H1 (cell line): ENCODE measurements around the gene ZNF346. TPM values are rescaled to one million over a fixed set of nuclear protein-coding genes. Genes with fewer than 3 reads are reported as not detected.

Experiments
- CTCF ChIA-PET: fragments of 300-600 bp; sonication (Branson Sonifier 250); formaldehyde crosslinking; loops from one replicate; lab custom pipeline; 2021; ENCODE audit not compliant: partially characterized antibody; lab: Charles Lee
- POLR2A ChIA-PET: fragments of 300-600 bp; sonication (Branson Sonifier 250); formaldehyde crosslinking; loops from one replicate; lab custom pipeline; 2021; ENCODE audit warnings: inconsistent platforms; ENCODE audit not compliant: partially characterized antibody; lab: Charles Lee
- DNase-seq, 2 experiments: peaks; one replicate each; pipeline versions ENCODE4 v3.0.0 to v3.0.0-alpha.2; 2010 to 2022; ENCODE audit warnings: low spot score in 2 of 2, low read depth in 1 of 2, mixed read lengths in 1 of 2
- FAIRE-seq: peaks from 2 replicates; lab custom pipeline; 2011; peaks lifted over from hg19 to GRCh38; lab: Jason Lieb, UNC
- H2AFZ ChIP-seq: 2 replicates; pipeline ENCODE4 v1.8.1; 2012; ENCODE audit warnings: low read length, inconsistent platforms
- H2AK5ac ChIP-seq: 2 replicates; pipeline ENCODE4 v1.6.1; 2013; ENCODE audit warnings: low read depth, low read length
- H2BK120ac ChIP-seq: replicated peaks from 2 replicates; pipeline ENCODE3; 2013; ENCODE audit warnings: low read depth, low read length, inconsistent platforms
- H2BK12ac ChIP-seq: 2 replicates; pipeline ENCODE4 v1.6.1; 2013; ENCODE audit warnings: low read depth, low read length
- H2BK15ac ChIP-seq: 2 replicates; pipeline ENCODE4 v1.6.1; 2013; ENCODE audit warnings: low read length
- H2BK20ac ChIP-seq: 2 replicates; pipeline ENCODE4 v1.6.1; 2013; ENCODE audit warnings: low read length
- H2BK5ac ChIP-seq: 2 replicates; pipeline ENCODE4 v1.6.1; 2013; ENCODE audit warnings: low read depth, low read length
- H3K14ac ChIP-seq: 2 replicates; pipeline ENCODE4 v1.6.1; 2013; ENCODE audit warnings: inconsistent platforms; ENCODE audit not compliant: insufficient read length
- H3K18ac ChIP-seq: 2 replicates; pipeline ENCODE4 v1.6.1; 2013; ENCODE audit warnings: low read length; ENCODE audit errors: extremely low read depth
- H3K23ac ChIP-seq: 2 replicates; pipeline ENCODE4 v1.6.1; 2013; ENCODE audit warnings: inconsistent platforms; ENCODE audit not compliant: insufficient read length
- H3K23me2 ChIP-seq: 2 replicates; pipeline ENCODE4 v1.6.1; 2013; ENCODE audit warnings: low read depth, low read length
- H3K27ac ChIP-seq: 2 replicates; pipeline ENCODE4 v1.6.1; 2011; ENCODE audit warnings: low read depth, low read length, inconsistent platforms
- H3K27me3 ChIP-seq, 4 experiments: replicated peaks in 1 of 4; 1 replicate in 1 of 4; 2 replicates in 3 of 4; pipeline versions ENCODE4 v1.6.1 to v1.8.1; 2011 to 2013; ENCODE audit warnings: low read length in 3 of 4, mild to moderate bottlenecking in 3 of 4, inconsistent platforms in 2 of 4, mixed read lengths in 2 of 4, moderate library complexity in 1 of 4; ENCODE audit not compliant: control insufficient read depth in 3 of 4, insufficient read depth in 3 of 4; ENCODE audit errors: extremely low read depth in 1 of 4
- H3K36me3 ChIP-seq, 4 experiments: 2 replicates each; pipeline versions ENCODE4 v1.6.1 to v1.8.1; 2011 to 2013; ENCODE audit warnings: mild to moderate bottlenecking in 4 of 4, low read length in 3 of 4, moderate library complexity in 2 of 4, control low read depth in 1 of 4, inconsistent platforms in 1 of 4; ENCODE audit not compliant: insufficient read depth in 4 of 4, control insufficient read depth in 2 of 4
- H3K4ac ChIP-seq: replicated peaks from 2 replicates; pipeline ENCODE3; 2013; ENCODE audit warnings: low read length, low read depth, mixed read lengths, inconsistent platforms; ENCODE audit not compliant: insufficient read length
- H3K4me1 ChIP-seq, 4 experiments: replicated peaks in 1 of 4; 1 replicate in 1 of 4; 2 replicates in 3 of 4; pipeline versions ENCODE4 v1.6.1 to v1.8.1; 2011 to 2013; ENCODE audit warnings: low read length in 3 of 4, inconsistent platforms in 2 of 4, mixed read lengths in 1 of 4; ENCODE audit not compliant: insufficient read depth in 4 of 4, control insufficient read depth in 3 of 4
- H3K4me2 ChIP-seq, 2 experiments: 2 replicates each; pipeline versions ENCODE4 v1.6.1 to v1.8.1; 2011 to 2013; ENCODE audit warnings: low read depth in 2 of 2, low read length in 2 of 2, control low read depth in 1 of 2, inconsistent platforms in 1 of 2, mild to moderate bottlenecking in 1 of 2; ENCODE audit not compliant: insufficient read depth in 1 of 2
- H3K4me3 ChIP-seq, 4 experiments: fragments of 200-600, 300-600 bp in 1 of 4; sonication (generic), shearing (Covaris generic), sonication (Bioruptor Twin) in 1 of 4; 2 replicates each; pipeline versions ENCODE4 v1.5.1 to v1.8.1; 2011 to 2016; ENCODE audit warnings: low read length in 4 of 4, low read depth in 3 of 4, control low read depth in 2 of 4, inconsistent platforms in 2 of 4, mild to moderate bottlenecking in 2 of 4, mixed read lengths in 1 of 4, moderate library complexity in 1 of 4; ENCODE audit not compliant: insufficient read depth in 2 of 4; ENCODE audit errors: extremely low read depth in 1 of 4
- H3K56ac ChIP-seq: replicated peaks from 2 replicates; pipeline ENCODE3; 2013; ENCODE audit warnings: low read depth, mild to moderate bottlenecking, mixed read lengths, low read length, inconsistent platforms; ENCODE audit not compliant: insufficient read length
- H3K79me1 ChIP-seq: 2 replicates; pipeline ENCODE4 v1.6.1; 2013; ENCODE audit warnings: low read depth, low read length, control low read depth
- H3K79me2 ChIP-seq, 2 experiments: 2 replicates each; pipeline versions ENCODE4 v1.6.1 to v1.8.1; 2012 to 2013; ENCODE audit warnings: low read length in 2 of 2, mild to moderate bottlenecking in 2 of 2, inconsistent platforms in 1 of 2; ENCODE audit not compliant: insufficient read depth in 2 of 2, control insufficient read depth in 1 of 2
- H3K9ac ChIP-seq, 4 experiments: replicated peaks in 1 of 4; 1 replicate in 1 of 4; 2 replicates in 3 of 4; pipeline versions ENCODE4 v1.6.1 to v1.8.1; 2011 to 2013; ENCODE audit warnings: low read depth in 3 of 4, low read length in 3 of 4, control low read depth in 2 of 4, mild to moderate bottlenecking in 2 of 4, moderate library complexity in 2 of 4, inconsistent platforms in 1 of 4; ENCODE audit errors: extremely low read depth in 1 of 4
- H3K9me3 ChIP-seq, 2 experiments: 2 replicates each; pipeline versions ENCODE4 v1.6.1 to v1.8.1; 2012 to 2013; ENCODE audit warnings: mild to moderate bottlenecking in 2 of 2, moderate library complexity in 2 of 2, control low read depth in 1 of 2, inconsistent platforms in 1 of 2, low read depth in 1 of 2, low read length in 1 of 2, mixed read lengths in 1 of 2; ENCODE audit not compliant: insufficient read depth in 2 of 2
- H4K20me1 ChIP-seq, 2 experiments: replicated peaks in 1 of 2; 2 replicates each; pipeline versions ENCODE3 to v1.8.1; 2011 to 2013; ENCODE audit warnings: inconsistent platforms in 2 of 2, low read length in 2 of 2, mild to moderate bottlenecking in 1 of 2; ENCODE audit not compliant: insufficient read depth in 2 of 2, control insufficient read depth in 1 of 2
- H4K5ac ChIP-seq: 2 replicates; pipeline ENCODE4 v1.6.1; 2013; ENCODE audit warnings: low read length, low read depth, mixed read lengths, inconsistent platforms; ENCODE audit not compliant: insufficient read length
- H4K8ac ChIP-seq: 2 replicates; pipeline ENCODE4 v1.8.0; 2013; ENCODE audit warnings: mild to moderate bottlenecking, moderate library complexity, low read length, inconsistent platforms; ENCODE audit not compliant: insufficient read depth; ENCODE audit errors: extremely low read depth
- H4K91ac ChIP-seq: replicated peaks from 2 replicates; pipeline ENCODE3; 2013; ENCODE audit warnings: low read length, mixed read lengths, inconsistent platforms; ENCODE audit not compliant: insufficient read length
- BRCA1 ChIP-seq: IDR thresholded peaks from 2 replicates; pipeline ENCODE4 v1.6.1; 2012; ENCODE audit warnings: low read depth, low read length, improper control_type of control experiment
- CREB1 ChIP-seq: IDR thresholded peaks from 2 replicates; pipeline ENCODE4 v1.6.1; 2012; ENCODE audit warnings: inconsistent platforms
- GABPA ChIP-seq: IDR thresholded peaks from 2 replicates; pipeline ENCODE4 v1.6.1; 2011; ENCODE audit warnings: mild to moderate bottlenecking, low read length, moderate library complexity, borderline replicate concordance; ENCODE audit not compliant: insufficient read depth
- JUN ChIP-seq: IDR thresholded peaks from 2 replicates; pipeline ENCODE4 v1.6.1; 2011; ENCODE audit warnings: low read depth, mild to moderate bottlenecking, improper control_type of control experiment, low read length
- KDM1A ChIP-seq: fragments of 200-600, 300-600 bp; sonication (generic); IDR thresholded peaks from 2 replicates; pipeline ENCODE4 v1.7.1; 2016; ENCODE audit warnings: mild to moderate bottlenecking, low read length, borderline replicate concordance
- KDM4A ChIP-seq: IDR thresholded peaks from one replicate; pipeline ENCODE4 v1.7.1; 2012; ENCODE audit warnings: low read depth, mild to moderate bottlenecking, moderate library complexity, low read length, inconsistent platforms; ENCODE audit not compliant: severe bottlenecking
- POU5F1 ChIP-seq: IDR thresholded peaks from 2 replicates; pipeline ENCODE4 v1.6.1; 2011; ENCODE audit warnings: low read depth, mild to moderate bottlenecking, low read length, moderate library complexity
- RBBP5 ChIP-seq: IDR thresholded peaks from 2 replicates; pipeline ENCODE4 v1.7.1; 2012; ENCODE audit warnings: low read depth, mild to moderate bottlenecking, inconsistent platforms, low read length, moderate library complexity, borderline replicate concordance
- RXRA ChIP-seq: IDR thresholded peaks from 2 replicates; pipeline ENCODE4 v1.6.1; 2011; ENCODE audit warnings: low read depth, mild to moderate bottlenecking, low read length, moderate library complexity; ENCODE audit not compliant: insufficient read depth
- SIN3A ChIP-seq, 2 experiments: IDR thresholded peaks in 1 of 2; conservative IDR thresholded peaks in 1 of 2; 2 replicates each; pipeline ENCODE4 v1.6.1; 2011 to 2012; ENCODE audit warnings: low read length in 2 of 2, improper control_type of control experiment in 1 of 2, low read depth in 1 of 2, mild to moderate bottlenecking in 1 of 2
- SP1 ChIP-seq: IDR thresholded peaks from 2 replicates; pipeline ENCODE4 v1.6.1; 2011; ENCODE audit warnings: low read depth, low read length
- TBP ChIP-seq: IDR thresholded peaks from 2 replicates; pipeline ENCODE4 v1.6.1; 2011; ENCODE audit warnings: low read depth, low read length, improper control_type of control experiment
- USF2 ChIP-seq: IDR thresholded peaks from 2 replicates; pipeline ENCODE4 v1.6.1; 2011; ENCODE audit warnings: low read length, improper control_type of control experiment
- WGBS, 2 experiments: shearing (Covaris generic) in 1 of 2; methylation state at CpG; one replicate each; pipeline versions ENCODE4 v1.1.6 to v1.1.7; 2013 to 2015; ENCODE audit warnings: low lambda C conversion rate in 2 of 2, mixed read lengths in 2 of 2, inconsistent platforms in 1 of 2, low coverage in 1 of 2, missing lambda C conversion rate in 1 of 2; ENCODE audit not compliant: insufficient replicate concordance in 2 of 2, insufficient coverage in 1 of 2, insufficient read length in 1 of 2; ENCODE audit errors: extremely low coverage in 1 of 2, missing lambda C conversion rate in 1 of 2; 5-methylcytosine and 5-hydroxymethylcytosine counted together
- polyA plus RNA-seq, 7 experiments: library from polyadenylated mRNA; depleted of rRNA in 3 of 7; stranded (reverse) in 5 of 7; unstranded in 2 of 7; fragments of >200 nt in 5 of 7; fragments of 200-250 nt in 2 of 7; gene quantifications; 1 replicate in 5 of 7; 2 replicates in 1 of 7; 4 replicates in 1 of 7; pipeline versions ENCODE4 v1.2.1 to v1.2.3, GENCODE V29; 2011 to 2013; ENCODE audit warnings: missing spikeins in 2 of 7, mixed read lengths in 2 of 7
- total RNA-seq: library from RNA; stranded (reverse); fragmentation: NEBNext Ultra II Directional; extraction: Animal tissue kit (Norgen Biotek cat#: 25700); gene quantifications from 2 replicates; pipeline ENCODE4 v1.2.1, GENCODE V29; 2021

ZNF346 gene
- total and polyA plus RNA-seq, 2 of the 8 experiments (the other 6 are each of a cell fraction or from before 2014, with no cell fraction given): 19.9 to 20.8 TPM

GRCh38 chr5:177020033-177020432 lies 2.5 kb upstream of the ZNF346 start:
- H3K27me3 ChIP-seq: no peaks in the 10 kb centered on the region
- H3K4ac ChIP-seq: no peak overlapping the region
- CTCF ChIA-PET: interaction anchor here (0.6 to 3.7 kb wide), 4 partner anchors 9 to 373 kb away, joined by 3 to 15 read pairs (median 5); no protein-coding TSS in a partner anchor
- no peak for TF ChIP-seq TBP
- TF ChIP-seq RBBP5: no peak
- TF ChIP-seq GABPA: no peak
- no peak for TF ChIP-seq SIN3A (conservative IDR thresholded peaks at IDR 0.05 in 1 of 2, IDR thresholded peaks at IDR 0.05 in 1 of 2; ENCODE audit: low read depth in 1 of 2, low read length in 2 of 2)
- TF ChIP-seq CREB1: no peak
- no peak for TF ChIP-seq KDM4A
- TF ChIP-seq SP1: no peak
- TF ChIP-seq BRCA1: no peak
- TF ChIP-seq POU5F1: no peak
- TF ChIP-seq USF2: no peak
- TF ChIP-seq JUN: no peak
- TF ChIP-seq RXRA: no peak
- TF ChIP-seq KDM1A: no peak

More at GRCh38 chr5:177020033-177020432, 2.5 kb upstream of the ZNF346 start:
- Histone ChIP-seq H3K79me2 (peaks cover 0 to 14% of the 10 kb centered on the region in 2 experiments; a peak in 2 of 4 replicates), H3K27ac (no peak overlapping the region), H2AFZ (no peak overlapping the region), H3K18ac (no peak overlapping the region), H4K20me1 (no peaks in the 10 kb centered on the region), H3K14ac (no peak overlapping the region), H2BK120ac (no peak overlapping the region), H3K36me3 (peaks cover 0 to 5% (median 2%) of the 10 kb centered on the region in 4 experiments; a peak in 1 of 8 replicates), H3K79me1 (0 out of 2 replicates have a peak, but pooled peaks cover 4% of the 10 kb centered on the region), H3K4me2 (no peak overlapping the region), H4K8ac (no peak overlapping the region), H2BK5ac (no peak overlapping the region), H3K4me3 (no peak overlapping the region), H3K23me2 (peaks cover 7% of the 10 kb centered on the region; the same call in 1 of the 2 replicates), H3K4me1 (peaks cover 0 to 4% (median 0%) of the 10 kb centered on the region in 4 experiments; a peak in 3 of 7 replicates), H2BK20ac (no peak overlapping the region), H4K5ac (no peak overlapping the region), H3K23ac (no peak overlapping the region), H3K9ac (no peak overlapping the region), H2BK15ac (no peak overlapping the region), H3K9me3 (no peaks in the 10 kb centered on the region), H3K56ac (no peak overlapping the region), H2BK12ac (no peak overlapping the region), H2AK5ac (no peak overlapping the region), H4K91ac (no peak overlapping the region)
- no peak for FAIRE-seq
- POLR2A ChIA-PET: interaction anchor here (0.8 to 2.3 kb wide), 6 partner anchors 9 to 112 kb away, joined by 3 to 14 read pairs (median 6); partner anchors contain the start of genes NSD1 and UIMC1
- DNase-seq: no peak
- 95% methylated on average over 2 of the region's 2 CpGs; no CpG with 5 or more reads in 1 of the 2 experiments for WGBS, 2 experiments
